HUES6 (cell line): ENCODE data around the gene CENPX.
"Not testable (repeated sequence)": the region's sequence is repeated elsewhere in the genome, so short reads cannot be mapped to it uniquely, and the experiment has no call there.

Experiments
- H3K27ac ChIP-seq: 2 replicates; pipeline ENCODE4 v1.7.0; 2013; ENCODE audit warnings: low read depth, mild to moderate bottlenecking, low read length, inconsistent platforms
- H3K27me3 ChIP-seq: 2 replicates; pipeline ENCODE4 v1.6.1; 2013; ENCODE audit warnings: low read length; ENCODE audit not compliant: control insufficient read depth, insufficient read depth
- H3K36me3 ChIP-seq: 2 replicates; pipeline ENCODE4 v1.6.1; 2013; ENCODE audit warnings: low read length; ENCODE audit not compliant: control insufficient read depth, insufficient read depth
- H3K4me1 ChIP-seq: 2 replicates; pipeline ENCODE4 v1.6.1; 2013; ENCODE audit warnings: low read length; ENCODE audit not compliant: control insufficient read depth, insufficient read depth
- H3K4me3 ChIP-seq: 2 replicates; pipeline ENCODE4 v1.5.1; 2013; ENCODE audit warnings: low read depth, low read length
- H3K9ac ChIP-seq: one replicate; pipeline ENCODE4 v1.6.1; 2013; ENCODE audit warnings: mild to moderate bottlenecking, low read length
- H3K9me3 ChIP-seq: 2 replicates; pipeline ENCODE4 v1.6.1; 2013; ENCODE audit warnings: low read depth, low read length; ENCODE audit not compliant: control insufficient read depth, insufficient read depth

Gene CENPX

DNA sequence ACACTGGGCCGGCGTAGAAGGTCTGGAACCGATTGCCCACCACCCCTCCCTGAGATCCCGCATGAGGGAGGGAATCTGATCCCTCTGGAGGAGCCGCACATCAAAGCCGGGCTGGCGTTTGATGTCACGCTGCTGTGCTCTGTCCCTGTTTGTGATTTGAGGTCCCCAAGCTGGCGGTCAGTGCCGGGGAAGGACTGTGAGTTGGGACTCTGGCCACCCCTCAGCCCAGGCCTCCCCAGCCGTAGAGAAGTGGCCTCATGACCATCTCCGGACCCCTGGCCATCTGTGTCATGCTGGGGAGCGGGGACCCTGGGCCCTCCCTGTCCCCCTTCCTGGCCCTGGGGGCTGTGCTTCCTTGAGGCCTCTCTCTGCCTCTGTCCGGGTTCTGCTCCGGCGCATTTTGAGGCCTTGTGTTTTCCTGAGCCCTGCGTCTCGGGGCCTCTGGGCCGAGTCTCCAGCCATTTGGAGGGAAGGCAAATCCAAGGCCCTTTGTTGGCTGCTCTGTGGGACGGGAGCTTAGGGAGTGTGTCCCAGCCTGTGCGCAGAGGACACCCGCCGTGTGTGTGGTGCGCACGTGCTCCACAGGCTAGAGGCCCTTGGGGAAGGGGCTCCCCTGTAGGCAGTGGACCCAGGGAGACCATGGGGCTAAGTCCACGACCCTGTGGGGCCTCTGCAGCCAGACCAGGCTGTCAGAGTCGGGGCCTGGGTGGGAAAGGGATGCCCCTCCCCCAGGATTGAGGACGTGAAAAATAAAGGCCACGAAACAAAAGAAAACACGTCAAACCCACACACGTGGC lies 30.2 kb downstream of the CENPX start:
- Histone ChIP-seq H3K9me3 (no peaks in the 10 kb centered on the region), H3K36me3 (peaks cover 13% of the 10 kb centered on the region), H3K9ac (peak overlapping the region; percentile 68), H3K4me1 (peaks cover 33% of the 10 kb centered on the region), H3K27me3 (no peaks in the 10 kb centered on the region), H3K4me3 (peak overlapping the region; percentile 2; the same call in 1 of the 2 replicates), H3K27ac (peak overlapping the region; percentile 43; the same call in 1 of the 2 replicates)

DNA sequence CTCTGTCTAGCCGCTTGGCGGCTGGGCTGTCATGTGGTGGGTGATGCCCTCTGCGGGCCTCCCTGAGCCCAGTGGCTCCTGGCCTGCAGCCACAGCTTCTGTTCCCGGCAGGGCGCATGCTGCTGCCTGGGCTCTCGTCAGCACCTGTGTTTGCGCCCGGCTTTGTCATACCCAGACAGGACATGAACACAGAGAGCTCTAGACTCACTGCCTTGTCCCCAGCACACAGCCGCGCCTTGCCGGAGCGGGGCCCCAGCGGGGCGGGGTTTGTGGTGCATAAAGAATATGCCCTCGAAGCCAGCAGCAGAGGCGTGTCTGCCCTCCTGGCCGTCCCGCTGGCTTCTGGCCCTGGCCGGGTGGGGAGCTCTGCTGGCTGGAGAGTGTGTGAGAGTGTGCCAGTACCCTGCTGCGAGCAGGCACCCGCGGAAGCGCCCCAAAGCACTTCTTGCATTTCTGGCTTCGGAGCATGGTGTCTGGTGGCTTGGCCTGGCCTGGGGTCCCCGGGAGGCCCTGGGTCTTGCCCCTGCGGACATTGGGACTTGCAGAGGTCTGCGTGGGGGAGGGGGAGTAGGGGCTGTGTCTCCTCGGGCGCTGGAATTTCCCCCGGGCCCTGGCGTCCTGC lies 30.9 kb downstream of the CENPX start:
- Histone ChIP-seq H3K9ac (peak overlapping the region; percentile 58), H3K36me3 (peaks cover 16% of the 10 kb centered on the region), H3K4me3 (peak overlapping the region; percentile 2; the same call in 1 of the 2 replicates), H3K27ac (peak overlapping the region; percentile 43; the same call in 1 of the 2 replicates), H3K27me3 (no peaks in the 10 kb centered on the region), H3K4me1 (peaks cover 33% of the 10 kb centered on the region), H3K9me3 (no peaks in the 10 kb centered on the region)

DNA sequence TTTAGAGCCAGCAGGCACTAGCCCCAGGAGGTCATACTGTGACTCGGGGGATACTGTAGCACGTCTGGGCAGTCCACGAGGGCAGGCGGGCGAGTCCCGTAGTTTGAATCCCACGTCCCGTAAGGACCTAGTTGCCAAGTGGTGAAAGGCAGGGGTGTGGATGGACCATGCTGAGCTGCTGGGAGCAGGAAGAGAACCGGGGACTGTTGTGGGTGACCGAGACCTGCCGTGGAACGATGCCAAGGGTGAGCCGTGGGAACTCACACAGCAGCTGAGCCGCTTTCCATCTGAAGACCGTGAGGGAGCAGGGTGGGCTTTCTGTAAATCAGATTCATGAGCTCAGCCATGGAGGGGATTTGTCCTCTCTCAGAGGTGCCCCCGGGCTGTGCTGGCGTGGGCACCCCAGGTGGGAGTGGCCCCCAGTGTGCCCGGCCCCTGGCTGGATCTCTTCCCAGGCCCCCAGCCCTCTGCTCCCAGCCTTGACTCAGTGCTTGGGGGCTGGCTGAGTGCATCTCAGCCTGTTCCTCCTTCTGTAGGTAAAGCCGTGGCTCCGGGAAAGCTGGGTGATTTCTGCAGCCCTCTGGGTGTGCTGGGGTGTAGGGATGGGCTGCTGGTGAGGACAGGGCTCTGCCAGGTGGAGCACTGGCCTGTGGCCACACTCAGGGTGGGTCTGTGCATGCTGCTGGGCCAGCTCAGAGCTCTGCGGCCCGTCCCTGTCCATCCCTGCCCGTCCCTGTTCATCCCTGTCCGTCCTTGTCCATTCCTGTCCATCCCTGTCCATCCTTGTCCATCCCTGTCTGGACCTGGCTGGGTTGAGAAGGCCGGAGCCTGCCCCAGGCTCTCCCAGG lies 31.6 kb downstream of the CENPX start:
- no peak overlapping the region; the same call in 1 of the 2 replicates for H3K4me3 ChIP-seq
- H3K27me3 ChIP-seq: no peaks in the 10 kb centered on the region
- H3K9me3 ChIP-seq: no peaks in the 10 kb centered on the region
- H3K36me3 ChIP-seq: peaks cover 21% of the 10 kb centered on the region
- H3K27ac ChIP-seq: peak overlapping the region; percentile 43; the same call in 1 of the 2 replicates
- H3K4me1 ChIP-seq: peaks cover 33% of the 10 kb centered on the region
- peak overlapping the region; percentile 58 for H3K9ac ChIP-seq

DNA sequence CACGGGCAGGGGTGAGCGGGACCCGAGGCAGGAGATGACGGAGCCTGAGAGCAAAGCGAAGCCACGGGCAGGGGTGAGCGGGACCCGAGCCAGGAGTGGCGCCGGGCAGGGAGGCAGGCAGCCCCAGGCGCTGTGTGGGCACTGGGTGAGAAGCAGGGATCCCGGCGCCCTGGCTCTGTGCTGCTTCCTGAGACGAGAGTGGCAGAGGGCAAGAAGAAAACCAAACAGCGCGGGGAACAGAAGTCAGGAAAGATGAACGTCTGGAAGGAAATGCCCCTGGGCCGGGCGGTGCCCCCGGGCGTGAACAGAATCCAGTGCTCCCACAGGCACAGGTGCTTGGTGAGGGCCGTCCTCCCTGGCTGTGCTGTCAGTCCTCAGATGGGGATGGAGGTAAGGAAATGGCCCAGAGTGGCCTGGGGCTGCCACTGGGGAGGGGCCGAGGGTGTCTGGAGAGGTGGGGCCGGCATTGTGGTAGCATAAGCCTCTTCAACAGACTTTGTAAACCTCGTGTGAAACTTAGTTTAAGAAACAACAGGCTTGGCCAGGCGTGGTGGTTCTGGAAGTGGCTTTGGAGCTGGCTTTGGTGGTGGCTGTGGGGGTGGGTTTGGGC lies 35.4 kb downstream of the CENPX start:
- Histone ChIP-seq H3K4me3 (no peak overlapping the region), H3K9ac (no peak overlapping the region), H3K27me3 (no peaks in the 10 kb centered on the region), H3K4me1 (peaks cover 18% of the 10 kb centered on the region), H3K36me3 (peaks cover 41% of the 10 kb centered on the region), H3K9me3 (no peaks in the 10 kb centered on the region), H3K27ac (no peak overlapping the region)

DNA sequence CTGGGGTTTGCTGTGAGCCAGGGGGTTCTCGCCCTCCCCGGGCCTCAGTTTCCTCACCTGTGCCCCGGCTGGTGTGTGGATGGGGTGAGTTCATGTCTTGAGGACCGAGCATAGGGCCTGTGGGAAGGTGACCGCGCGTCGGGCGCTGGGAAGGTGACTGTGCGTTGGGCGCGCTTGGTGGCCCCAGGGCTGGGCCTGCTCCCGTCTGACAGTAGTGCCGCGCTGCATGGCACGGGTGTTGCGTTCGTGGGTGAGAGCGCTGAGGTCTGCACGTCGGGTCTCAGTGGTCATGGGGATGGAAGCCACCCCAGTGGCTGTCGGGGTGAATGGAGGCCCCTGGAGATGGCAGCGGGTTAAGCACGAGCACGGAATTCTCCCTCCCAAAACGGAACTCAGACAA lies 36.1 kb downstream of the CENPX start:
- peaks cover 44% of the 10 kb centered on the region for H3K36me3 ChIP-seq
- H3K27ac ChIP-seq: no peak overlapping the region
- peaks cover 13% of the 10 kb centered on the region for H3K4me1 ChIP-seq
- H3K4me3 ChIP-seq: no peak overlapping the region
- H3K9me3 ChIP-seq: no peaks in the 10 kb centered on the region
- H3K9ac ChIP-seq: no peak overlapping the region
- H3K27me3 ChIP-seq: no peaks in the 10 kb centered on the region

DNA sequence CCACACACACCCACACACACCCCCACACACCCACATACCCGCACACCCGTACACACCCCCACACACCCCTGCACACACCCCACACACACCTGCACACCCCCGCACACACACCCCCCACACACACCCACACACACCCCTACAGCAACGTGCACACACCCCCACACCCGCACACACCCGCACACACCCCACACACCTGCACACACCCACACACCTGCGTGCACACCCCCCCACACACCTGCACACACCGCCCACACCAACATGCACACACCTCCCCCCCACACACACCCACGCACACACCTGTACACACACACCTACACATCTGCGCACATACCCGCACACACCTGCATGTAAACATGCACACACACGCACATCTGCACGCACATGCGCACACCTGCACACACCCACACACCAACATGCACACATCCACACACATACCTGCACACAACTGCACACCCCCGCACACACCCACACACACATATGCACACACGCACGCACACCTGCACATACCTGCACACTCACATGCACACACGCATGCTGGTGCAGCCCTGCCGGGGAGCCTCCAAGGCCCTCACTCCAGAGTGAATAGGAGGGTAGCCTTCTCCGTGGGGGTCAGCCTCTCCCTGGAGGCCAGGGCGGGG lies 37.8 kb downstream of the CENPX start:
- Histone ChIP-seq H3K9ac (no peak overlapping the region), H3K36me3 (peaks cover 52% of the 10 kb centered on the region), H3K27ac (no peak overlapping the region), H3K9me3 (no peaks in the 10 kb centered on the region), H3K27me3 (no peaks in the 10 kb centered on the region), H3K4me3 (no peak overlapping the region), H3K4me1 (no peaks in the 10 kb centered on the region)

DNA sequence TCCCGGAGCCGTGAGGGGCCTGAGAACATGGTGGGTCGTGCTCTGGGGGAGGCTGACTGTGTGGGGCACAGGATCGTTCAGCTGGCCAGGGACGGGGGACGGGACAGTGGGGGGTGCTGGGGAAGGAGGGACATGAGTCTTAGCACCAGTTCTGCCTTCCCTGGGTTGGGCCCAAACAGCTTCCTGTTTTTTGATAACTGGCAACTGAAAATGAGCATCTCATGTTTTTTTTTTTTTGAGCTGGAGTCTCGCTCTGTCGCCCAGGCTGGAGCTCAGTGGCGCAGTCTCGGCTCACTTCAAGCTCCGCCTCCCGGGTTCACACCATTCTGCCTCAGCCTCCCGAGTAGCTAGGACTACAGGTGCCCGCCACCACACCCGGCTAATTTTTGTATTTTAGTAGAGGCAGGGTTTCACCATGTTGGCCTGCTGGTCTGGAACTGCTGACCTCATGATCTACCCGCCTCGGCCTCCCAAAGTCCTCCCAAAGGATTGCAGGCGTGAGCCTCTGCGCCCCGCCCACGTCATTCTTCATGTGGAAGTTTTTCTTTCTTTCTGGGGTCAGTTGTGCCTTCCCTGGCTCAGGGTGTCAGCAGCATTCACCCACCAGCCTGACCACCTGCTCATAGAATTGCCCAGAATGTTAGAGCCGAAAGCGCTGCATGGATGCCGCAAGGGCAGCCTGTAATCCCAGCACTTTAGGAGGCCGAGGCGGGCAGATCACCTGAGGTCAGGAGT lies 38.9 kb downstream of the CENPX start:
- peaks cover 49% of the 10 kb centered on the region for H3K36me3 ChIP-seq
- no peaks in the 10 kb centered on the region for H3K9me3 ChIP-seq
- no peaks in the 10 kb centered on the region for H3K27me3 ChIP-seq
- H3K4me3 ChIP-seq: no peak overlapping the region
- no peak overlapping the region for H3K9ac ChIP-seq
- H3K27ac ChIP-seq: no peak overlapping the region
- no peaks in the 10 kb centered on the region for H3K4me1 ChIP-seq

DNA sequence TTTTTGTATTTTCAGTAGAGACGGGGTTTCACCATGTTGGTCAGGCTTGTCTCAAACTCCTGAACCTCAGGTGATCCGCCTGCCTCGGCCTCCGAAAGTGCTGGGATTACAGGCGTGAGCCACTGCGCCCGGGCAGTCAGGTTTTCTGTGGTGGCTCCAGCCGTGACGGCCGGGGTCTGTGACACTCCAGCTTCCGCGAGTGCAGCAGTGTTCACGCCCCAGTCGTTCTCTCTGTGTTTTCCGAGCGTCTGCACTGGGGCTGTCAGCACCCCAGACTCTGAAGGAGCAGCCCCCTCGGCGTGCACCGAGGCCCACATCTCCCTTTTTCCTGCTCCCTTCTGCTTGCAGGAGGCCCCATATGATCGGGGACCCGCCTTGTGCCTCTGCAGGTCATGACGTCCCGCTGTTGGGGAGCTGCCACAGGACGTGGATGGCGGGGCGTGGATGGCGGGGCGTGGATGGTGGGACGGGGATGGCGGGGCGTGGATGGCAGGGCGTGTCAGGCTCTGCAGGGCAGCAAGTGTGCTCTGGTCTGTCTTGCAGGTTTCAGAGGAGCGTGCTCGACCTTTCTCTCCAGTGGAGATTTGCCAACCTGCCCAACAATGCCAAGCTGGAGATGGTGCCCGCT lies 39.6 kb downstream of the CENPX start:
- Histone ChIP-seq H3K9me3 (no peaks in the 10 kb centered on the region), H3K27ac (no peak overlapping the region), H3K36me3 (peaks cover 49% of the 10 kb centered on the region), H3K9ac (no peak overlapping the region), H3K4me1 (no peaks in the 10 kb centered on the region), H3K4me3 (no peak overlapping the region), H3K27me3 (no peaks in the 10 kb centered on the region)

DNA sequence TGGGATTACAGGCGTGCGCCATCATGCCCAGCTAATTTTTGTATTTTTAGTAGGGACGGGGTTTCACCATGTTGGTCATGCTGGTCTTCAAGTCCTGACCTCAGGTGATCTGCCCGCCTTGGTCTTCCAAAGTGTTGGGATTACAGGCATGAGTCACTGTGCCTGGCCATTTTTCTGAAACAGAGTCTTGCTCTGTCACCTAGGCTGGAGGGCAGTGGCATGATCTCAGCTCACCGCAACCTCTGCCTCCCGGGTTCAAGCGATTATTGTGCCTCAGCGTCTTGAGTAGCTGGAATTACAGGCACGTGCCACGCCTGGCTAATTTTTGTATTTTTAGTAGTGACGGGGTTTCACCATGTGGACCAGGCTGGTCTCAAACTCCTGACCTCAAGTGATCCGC lies 41.2 kb downstream of the CENPX start:
- H3K9me3 ChIP-seq, H3K4me3 ChIP-seq, H3K27me3 ChIP-seq, H3K9ac ChIP-seq, H3K27ac ChIP-seq, H3K4me1 ChIP-seq: not testable (repeated sequence)
- peaks cover 39% of the 10 kb centered on the region for H3K36me3 ChIP-seq
